ENCODE measurements around the gene MICAL3. TPM values are rescaled to one million over a fixed set of nuclear protein-coding genes. Genes with fewer than 3 reads are reported as not detected.

MICAL3 gene
- polyA plus RNA-seq, 2 of the 4 experiments (the other 2 are of a cell fraction): 20.5 to 30.1 TPM

DNA sequence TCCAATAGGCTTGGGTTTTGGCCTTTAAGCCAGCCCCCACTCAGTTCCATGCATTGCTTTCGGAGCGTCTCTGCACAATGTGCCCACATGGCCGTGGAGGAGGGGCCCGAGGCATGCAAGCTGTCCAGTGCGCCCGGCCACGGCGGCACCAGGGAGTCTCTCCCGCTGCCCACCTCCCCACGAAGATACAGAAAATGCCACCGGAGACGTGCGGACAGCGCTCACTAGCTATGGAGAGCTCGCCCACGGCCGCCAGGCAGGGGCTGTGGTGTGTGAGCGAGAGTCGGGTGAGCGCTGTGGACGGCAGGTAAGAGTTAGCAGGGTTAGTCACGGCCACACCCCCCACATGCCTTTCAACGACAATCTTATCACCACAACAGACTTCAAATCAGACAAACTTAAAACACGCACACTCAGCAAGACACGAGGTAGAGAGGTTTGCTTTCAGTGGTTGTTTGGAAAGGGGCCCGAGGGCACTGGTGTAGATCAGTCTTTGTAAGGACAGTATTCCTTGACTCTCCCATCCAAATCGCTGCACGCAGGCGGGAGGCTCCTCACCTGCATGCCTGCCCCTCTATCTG, 231.4 kb downstream of the MICAL3 start:
- DNase-seq (ENCODE audit: low read depth in 1 of 2, low spot score in 1 of 2): no peak
- WGBS (ENCODE audit: missing lambda C conversion rate): 95% methylated on average over 20 of the region's 29 CpGs
- no peak overlapping the region for H3K4me3 ChIP-seq
- CTCF ChIA-PET: interaction anchor here (0.5 to 2.8 kb wide), 3 partner anchors 50 to 235 kb away, joined by 3 to 14 read pairs (median 6); no protein-coding TSS in a partner anchor
- no peaks in the 10 kb centered on the region for H3K9me3 ChIP-seq
- no peak for ATAC-seq
- no peak for FAIRE-seq
- no peak overlapping the region for H3K27ac ChIP-seq
- no peak overlapping the region for H3K4me2 ChIP-seq
- TF ChIP-seq CEBPB (IDR thresholded peaks at IDR 0.05) (no peak), MAFK (IDR thresholded peaks at IDR 0.05; ENCODE audit: partially characterized antibody) (peak; percentile 37)
- H3K4me1 ChIP-seq: no peaks in the 10 kb centered on the region
- POLR2A ChIA-PET: no interaction called here

DNA sequence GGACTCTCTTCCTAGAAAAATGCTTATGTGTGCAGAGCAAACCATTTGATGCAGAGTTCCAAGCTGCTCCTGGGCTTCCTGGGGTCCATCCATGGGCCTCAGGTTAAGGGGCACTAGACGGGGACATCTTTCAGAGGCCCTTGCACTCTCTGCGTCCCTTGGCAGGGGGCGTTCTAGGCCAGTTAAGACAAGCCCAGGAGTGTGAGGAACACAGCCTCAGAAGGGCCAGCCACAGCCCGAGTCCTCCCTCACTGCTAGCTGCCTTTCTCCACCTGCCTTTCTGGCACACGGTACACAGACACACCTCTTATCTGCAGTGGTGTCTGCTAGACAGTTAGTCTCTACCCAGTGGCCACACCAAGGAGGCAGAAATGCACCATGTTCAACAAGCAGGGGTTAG, 232.1 kb downstream of the MICAL3 start:
- Histone ChIP-seq H3K4me3 (no peak overlapping the region), H3K9me3 (no peaks in the 10 kb centered on the region), H3K27ac (no peak overlapping the region), H3K4me1 (no peaks in the 10 kb centered on the region), H3K4me2 (no peak overlapping the region)
- no peak for DNase-seq (ENCODE audit: low read depth in 1 of 2, low spot score in 1 of 2)
- ATAC-seq: peak in 1 of 2 experiments; percentile 39; a peak in 1 of 6 replicates
- CTCF ChIA-PET: interaction anchor here (0.5 to 2.8 kb wide), 5 partner anchors 11 to 234 kb away, joined by 3 to 14 read pairs (median 3); no protein-coding TSS in a partner anchor
- TF ChIP-seq CHD2 (IDR thresholded peaks at IDR 0.05; ENCODE audit: low read length, partially characterized antibody) (no peak), ZNF302 (CRISPR knock-in tag; IDR thresholded peaks at IDR 0.05) (no peak), HEYL (CRISPR knock-in tag; IDR thresholded peaks at IDR 0.05) (no peak), TP53 (CRISPR knock-in tag; IDR thresholded peaks at IDR 0.05) (no peak), POLR2AphosphoS2 (conservative IDR thresholded peaks at IDR 0.05; ENCODE audit: low read length) (no peak), RFX5 (IDR thresholded peaks at IDR 0.05) (no peak), SMC3 (IDR thresholded peaks at IDR 0.05) (no peak), CHD4 (IDR thresholded peaks at IDR 0.05; ENCODE audit: borderline replicate concordance) (no peak)
- TF ChIP-seq, protein P1, sequence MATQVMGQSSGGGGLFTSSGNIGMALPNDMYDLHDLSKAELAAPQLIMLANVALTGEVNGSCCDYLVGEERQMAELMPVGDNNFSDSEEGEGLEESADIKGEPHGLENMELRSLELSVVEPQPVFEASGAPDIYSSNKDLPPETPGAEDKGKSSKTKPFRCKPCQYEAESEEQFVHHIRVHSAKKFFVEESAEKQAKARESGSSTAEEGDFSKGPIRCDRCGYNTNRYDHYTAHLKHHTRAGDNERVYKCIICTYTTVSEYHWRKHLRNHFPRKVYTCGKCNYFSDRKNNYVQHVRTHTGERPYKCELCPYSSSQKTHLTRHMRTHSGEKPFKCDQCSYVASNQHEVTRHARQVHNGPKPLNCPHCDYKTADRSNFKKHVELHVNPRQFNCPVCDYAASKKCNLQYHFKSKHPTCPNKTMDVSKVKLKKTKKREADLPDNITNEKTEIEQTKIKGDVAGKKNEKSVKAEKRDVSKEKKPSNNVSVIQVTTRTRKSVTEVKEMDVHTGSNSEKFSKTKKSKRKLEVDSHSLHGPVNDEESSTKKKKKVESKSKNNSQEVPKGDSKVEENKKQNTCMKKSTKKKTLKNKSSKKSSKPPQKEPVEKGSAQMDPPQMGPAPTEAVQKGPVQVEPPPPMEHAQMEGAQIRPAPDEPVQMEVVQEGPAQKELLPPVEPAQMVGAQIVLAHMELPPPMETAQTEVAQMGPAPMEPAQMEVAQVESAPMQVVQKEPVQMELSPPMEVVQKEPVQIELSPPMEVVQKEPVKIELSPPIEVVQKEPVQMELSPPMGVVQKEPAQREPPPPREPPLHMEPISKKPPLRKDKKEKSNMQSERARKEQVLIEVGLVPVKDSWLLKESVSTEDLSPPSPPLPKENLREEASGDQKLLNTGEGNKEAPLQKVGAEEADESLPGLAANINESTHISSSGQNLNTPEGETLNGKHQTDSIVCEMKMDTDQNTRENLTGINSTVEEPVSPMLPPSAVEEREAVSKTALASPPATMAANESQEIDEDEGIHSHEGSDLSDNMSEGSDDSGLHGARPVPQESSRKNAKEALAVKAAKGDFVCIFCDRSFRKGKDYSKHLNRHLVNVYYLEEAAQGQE (IDR thresholded peaks at IDR 0.05): no peak
- TF ChIP-seq, protein P2, sequence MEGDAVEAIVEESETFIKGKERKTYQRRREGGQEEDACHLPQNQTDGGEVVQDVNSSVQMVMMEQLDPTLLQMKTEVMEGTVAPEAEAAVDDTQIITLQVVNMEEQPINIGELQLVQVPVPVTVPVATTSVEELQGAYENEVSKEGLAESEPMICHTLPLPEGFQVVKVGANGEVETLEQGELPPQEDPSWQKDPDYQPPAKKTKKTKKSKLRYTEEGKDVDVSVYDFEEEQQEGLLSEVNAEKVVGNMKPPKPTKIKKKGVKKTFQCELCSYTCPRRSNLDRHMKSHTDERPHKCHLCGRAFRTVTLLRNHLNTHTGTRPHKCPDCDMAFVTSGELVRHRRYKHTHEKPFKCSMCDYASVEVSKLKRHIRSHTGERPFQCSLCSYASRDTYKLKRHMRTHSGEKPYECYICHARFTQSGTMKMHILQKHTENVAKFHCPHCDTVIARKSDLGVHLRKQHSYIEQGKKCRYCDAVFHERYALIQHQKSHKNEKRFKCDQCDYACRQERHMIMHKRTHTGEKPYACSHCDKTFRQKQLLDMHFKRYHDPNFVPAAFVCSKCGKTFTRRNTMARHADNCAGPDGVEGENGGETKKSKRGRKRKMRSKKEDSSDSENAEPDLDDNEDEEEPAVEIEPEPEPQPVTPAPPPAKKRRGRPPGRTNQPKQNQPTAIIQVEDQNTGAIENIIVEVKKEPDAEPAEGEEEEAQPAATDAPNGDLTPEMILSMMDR (IDR thresholded peaks at IDR 0.05): no peak
- FAIRE-seq: no peak
- 86% methylated on average over 5 of the region's 5 CpGs for WGBS (ENCODE audit: missing lambda C conversion rate)
- POLR2A ChIA-PET: no interaction called here

DNA sequence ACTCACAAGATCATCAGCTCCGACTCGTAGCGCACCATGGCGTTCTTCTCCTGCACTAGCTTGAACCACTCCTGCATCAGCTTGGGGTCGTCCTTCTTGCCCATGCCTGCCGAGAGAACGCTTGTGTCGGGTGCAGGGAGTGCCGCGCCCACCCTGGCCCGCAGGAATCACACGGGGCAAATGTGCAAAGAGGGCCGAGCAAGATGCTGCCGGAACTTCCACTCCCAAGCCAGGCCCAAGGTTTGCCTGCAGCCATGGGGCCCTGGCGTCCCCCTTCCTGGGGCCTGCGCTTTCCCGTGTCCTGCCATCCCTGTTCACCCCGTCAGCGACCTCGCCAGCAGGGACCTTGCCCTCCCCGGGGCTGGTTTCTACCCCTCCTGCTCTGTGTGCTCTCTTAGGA, 233.2 kb downstream of the MICAL3 start:
- Histone ChIP-seq H3K4me2 (no peak overlapping the region), H3K9me3 (no peaks in the 10 kb centered on the region), H3K4me3 (no peak overlapping the region), H3K4me1 (peaks cover 3% of the 10 kb centered on the region; the same call in 1 of the 3 replicates), H3K27ac (no peak overlapping the region)
- DNase-seq (ENCODE audit: low read depth in 1 of 2, low spot score in 1 of 2) (no peak), ATAC-seq (no peak), FAIRE-seq (no peak)
- ChIA-PET POLR2A (no interaction called here), CTCF (interaction anchor here (1.9 to 2.8 kb wide), 2 partner anchors 48 to 233 kb away, joined by 6 to 14 read pairs; no protein-coding TSS in a partner anchor)
- TF ChIP-seq HOXA7 (CRISPR knock-in tag; IDR thresholded peaks at IDR 0.05) (no peak), ZC3H11A (IDR thresholded peaks at IDR 0.05) (no peak), NR3C1 (IDR thresholded peaks at IDR 0.05) (no peak), CBX8 (IDR thresholded peaks at IDR 0.05) (no peak)
- TF ChIP-seq, protein P3, sequence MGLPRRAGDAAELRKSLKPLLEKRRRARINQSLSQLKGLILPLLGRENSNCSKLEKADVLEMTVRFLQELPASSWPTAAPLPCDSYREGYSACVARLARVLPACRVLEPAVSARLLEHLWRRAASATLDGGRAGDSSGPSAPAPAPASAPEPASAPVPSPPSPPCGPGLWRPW (IDR thresholded peaks at IDR 0.05): no peak
- TF ChIP-seq, protein P4, sequence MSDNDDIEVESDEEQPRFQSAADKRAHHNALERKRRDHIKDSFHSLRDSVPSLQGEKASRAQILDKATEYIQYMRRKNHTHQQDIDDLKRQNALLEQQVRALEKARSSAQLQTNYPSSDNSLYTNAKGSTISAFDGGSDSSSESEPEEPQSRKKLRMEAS (IDR thresholded peaks at IDR 0.05): no peak
- TF ChIP-seq, protein P1 (IDR thresholded peaks at IDR 0.05): no peak
- 92% methylated on average over 11 of the region's 21 CpGs for WGBS (ENCODE audit: missing lambda C conversion rate)
